Measurements from ENCODE around the gene SRBD1.

SRBD1 gene

GRCh38 chr2:45361666-45362065 is 249.4 kb downstream of the SRBD1 start:
- no peak for DNase-seq

GRCh38 chr2:45354776-45355175 is 256.3 kb downstream of the SRBD1 start:
- no peak for DNase-seq

- no peak for DNase-seq
These were observed 257.2 kb downstream of the SRBD1 start for GRCh38 chr2:45353879-45354278.

GRCh38 chr2:45352506-45352905 is 258.6 kb downstream of the SRBD1 start:
- DNase-seq: no peak

- DNase-seq: no peak
These were observed 265.5 kb downstream of the SRBD1 start for GRCh38 chr2:45345331-45346234.

- no peak for DNase-seq
These were observed 266.6 kb downstream of the SRBD1 start for GRCh38 chr2:45344502-45344901.

- DNase-seq: no peak
These were observed 267.0 kb downstream of the SRBD1 start for GRCh38 chr2:45344071-45344470.

GRCh38 chr2:45343251-45344017 is 267.6 kb downstream of the SRBD1 start:
- DNase-seq: no peak

- no peak for DNase-seq
These were observed 270.7 kb downstream of the SRBD1 start for GRCh38 chr2:45340318-45340717.

GRCh38 chr2:45339253-45339652 is 271.8 kb downstream of the SRBD1 start:
- no peak for DNase-seq

Measured in suppressor macrophage (primary cell).